H9 (cell line): Measurements from ENCODE around the gene TTC6. TPM values are rescaled to one million over a fixed set of nuclear protein-coding genes. Genes with fewer than 3 reads are reported as not detected.

Experiments
- DNase-seq: peaks from one replicate; pipeline ENCODE4 v3.0.0-alpha.2; 2017
- H2AFZ ChIP-seq: one replicate; pipeline ENCODE4 v1.6.1; 2013; ENCODE audit warnings: mild to moderate bottlenecking, low read length, control low read depth, moderate library complexity
- H2AK5ac ChIP-seq: 2 replicates; pipeline ENCODE4 v1.6.1; 2013; ENCODE audit warnings: low read length, control low read depth, mixed read lengths; ENCODE audit not compliant: insufficient read length
- H2BK120ac ChIP-seq: one replicate; pipeline ENCODE4 v1.6.1; 2013; ENCODE audit warnings: low read depth, mild to moderate bottlenecking, low read length, control low read depth, inconsistent platforms; ENCODE audit not compliant: poor library complexity, severe bottlenecking
- H2BK12ac ChIP-seq: 2 replicates; pipeline ENCODE4 v1.6.1; 2013; ENCODE audit warnings: low read length, control low read depth, mixed read lengths, low read depth; ENCODE audit not compliant: insufficient read length
- H2BK15ac ChIP-seq: 2 replicates; pipeline ENCODE4 v1.6.1; 2013; ENCODE audit warnings: low read depth, low read length, control low read depth
- H2BK20ac ChIP-seq: one replicate; pipeline ENCODE4 v1.6.1; 2013; ENCODE audit warnings: low read depth, mild to moderate bottlenecking, low read length, control low read depth, inconsistent platforms; ENCODE audit not compliant: poor library complexity, severe bottlenecking
- H2BK5ac ChIP-seq: 2 replicates; pipeline ENCODE4 v1.6.1; 2013; ENCODE audit warnings: low read length, control low read depth, mixed read lengths; ENCODE audit not compliant: insufficient read length
- H3K14ac ChIP-seq: 2 replicates; pipeline ENCODE4 v1.6.1; 2013; ENCODE audit warnings: low read length, control low read depth; ENCODE audit not compliant: insufficient read depth
- H3K18ac ChIP-seq: 2 replicates; pipeline ENCODE4 v1.6.1; 2013; ENCODE audit warnings: low read depth, mild to moderate bottlenecking, mixed read lengths, low read length, control low read depth; ENCODE audit not compliant: insufficient read length
- H3K23ac ChIP-seq: 2 replicates; pipeline ENCODE4 v1.6.1; 2013; ENCODE audit warnings: low read length, control low read depth, mixed read lengths, low read depth; ENCODE audit not compliant: insufficient read length
- H3K23me2 ChIP-seq: 2 replicates; pipeline ENCODE4 v1.6.1; 2013; ENCODE audit warnings: low read depth, mild to moderate bottlenecking, mixed read lengths, low read length, control low read depth; ENCODE audit not compliant: insufficient read length, poor library complexity, severe bottlenecking
- H3K27ac ChIP-seq: 2 replicates; pipeline ENCODE4 v1.5.1; 2013; ENCODE audit warnings: low read length, control low read depth, mixed read lengths, low read depth; ENCODE audit not compliant: insufficient read length
- H3K27me3 ChIP-seq: 2 replicates; pipeline ENCODE4 v1.6.1; 2013; ENCODE audit warnings: low read length, control low read depth, inconsistent platforms; ENCODE audit not compliant: insufficient read depth
- H3K4ac ChIP-seq: 2 replicates; pipeline ENCODE4 v1.6.1; 2013; ENCODE audit warnings: low read depth, mild to moderate bottlenecking, control low read depth, inconsistent platforms, low read length, moderate library complexity
- H3K4me1 ChIP-seq: 2 replicates; pipeline ENCODE4 v1.6.1; 2013; ENCODE audit warnings: low read length, control low read depth, inconsistent platforms; ENCODE audit not compliant: insufficient read depth
- H3K4me2 ChIP-seq: 2 replicates; pipeline ENCODE4 v1.6.1; 2013; ENCODE audit warnings: low read length, control low read depth, mixed read lengths; ENCODE audit not compliant: insufficient read length, insufficient read depth
- H3K56ac ChIP-seq: 2 replicates; pipeline ENCODE4 v1.6.1; 2013; ENCODE audit warnings: low read depth, mild to moderate bottlenecking, mixed read lengths, low read length, control low read depth; ENCODE audit not compliant: insufficient read length
- H3K79me1 ChIP-seq: 2 replicates; pipeline ENCODE4 v1.6.1; 2013; ENCODE audit warnings: low read depth, mild to moderate bottlenecking, moderate library complexity, low read length, control low read depth, inconsistent platforms; ENCODE audit not compliant: insufficient read depth, poor library complexity, severe bottlenecking
- H3K79me2 ChIP-seq: 2 replicates; pipeline ENCODE4 v1.6.1; 2013; ENCODE audit warnings: low read length, control low read depth, inconsistent platforms; ENCODE audit not compliant: insufficient read depth
- H3K9ac ChIP-seq: 2 replicates; pipeline ENCODE4 v1.6.1; 2013; ENCODE audit warnings: low read length, control low read depth, mixed read lengths; ENCODE audit not compliant: insufficient read length; ENCODE audit errors: extremely low read depth
- H3K9me3 ChIP-seq: one replicate; pipeline ENCODE4 v1.6.1; 2013; ENCODE audit warnings: low read depth, low read length, inconsistent platforms; ENCODE audit not compliant: control insufficient read depth
- H3T11ph ChIP-seq: one replicate; pipeline ENCODE4 v1.6.1; 2013; ENCODE audit warnings: mild to moderate bottlenecking, low read length, control low read depth, inconsistent platforms
- H4K20me1 ChIP-seq: one replicate; pipeline ENCODE4 v1.6.1; 2013; ENCODE audit not compliant: control insufficient read depth, insufficient read length, insufficient read depth
- H4K5ac ChIP-seq: 2 replicates; pipeline ENCODE4 v1.6.1; 2013; ENCODE audit warnings: low read depth, mild to moderate bottlenecking, mixed read lengths, low read length, control low read depth; ENCODE audit not compliant: insufficient read length
- H4K8ac ChIP-seq: replicated peaks from 2 replicates; pipeline ENCODE4 v1.6.1; 2013; ENCODE audit warnings: low read length, control low read depth, mixed read lengths, low read depth; ENCODE audit not compliant: insufficient read length
- H4K91ac ChIP-seq: 2 replicates; pipeline ENCODE4 v1.6.1; 2013; ENCODE audit warnings: low read depth, mild to moderate bottlenecking, moderate library complexity, mixed read lengths, low read length, control low read depth; ENCODE audit not compliant: insufficient read length
- H3K27ac Mint-ChIP-seq, 3 experiments: 2 replicates in 2 of 3; 3 replicates in 1 of 3; pipeline ENCODE4 v1.8.0; 2020 to 2021; ENCODE audit warnings: mixed read lengths in 3 of 3, mild to moderate bottlenecking in 1 of 3, moderate library complexity in 1 of 3
- H3K27me3 Mint-ChIP-seq: 2 replicates; pipeline ENCODE4 v1.8.0; 2021; ENCODE audit warnings: low read depth, mild to moderate bottlenecking, moderate library complexity, mixed read lengths
- H3K36me3 Mint-ChIP-seq, 3 experiments: 2 replicates in 2 of 3; 3 replicates in 1 of 3; pipeline ENCODE4 v1.8.0; 2020 to 2021; ENCODE audit warnings: low read depth in 3 of 3, mixed read lengths in 3 of 3; ENCODE audit not compliant: insufficient read depth in 1 of 3
- H3K4me1 Mint-ChIP-seq, 2 experiments: 2 replicates each; pipeline ENCODE4 v1.8.0; 2020; ENCODE audit warnings: mixed read lengths in 2 of 2
- H3K4me3 Mint-ChIP-seq, 2 experiments: 2 replicates in 1 of 2; 3 replicates in 1 of 2; pipeline ENCODE4 v1.8.0; 2020 to 2021; ENCODE audit warnings: mild to moderate bottlenecking in 2 of 2, mixed read lengths in 2 of 2, moderate library complexity in 1 of 2
- H3K9me3 Mint-ChIP-seq, 2 experiments: 2 replicates in 1 of 2; 3 replicates in 1 of 2; pipeline ENCODE4 v1.8.0; 2020; ENCODE audit warnings: mild to moderate bottlenecking in 2 of 2, mixed read lengths in 2 of 2, moderate library complexity in 1 of 2
- WGBS: extraction: QIAGEN DNeasy Blood & Tissue Kit; methylation state at CpG from one replicate; pipeline ENCODE4 v1.1.7; 2013; ENCODE audit warnings: missing lambda C conversion rate, low lambda C conversion rate, mixed read lengths; ENCODE audit not compliant: insufficient read length; ENCODE audit errors: extremely low coverage; 5-methylcytosine and 5-hydroxymethylcytosine counted together
- total RNA-seq: library from RNA; stranded (reverse); gene quantifications from 2 replicates; pipeline ENCODE4 v1.2.1, GENCODE V29; 2021
- TF ChIP-seq, protein P1 (sequence below): fragments of 200-600 bp; sonication (generic); conservative IDR thresholded peaks from 3 replicates; pipeline ENCODE4 v1.8.0; 2021; ENCODE audit warnings: antibody characterized with exemption, mild to moderate bottlenecking

The TTC6 gene
- total RNA-seq, 1 experiment from 2014 or later = 0.24 TPM

DNA sequence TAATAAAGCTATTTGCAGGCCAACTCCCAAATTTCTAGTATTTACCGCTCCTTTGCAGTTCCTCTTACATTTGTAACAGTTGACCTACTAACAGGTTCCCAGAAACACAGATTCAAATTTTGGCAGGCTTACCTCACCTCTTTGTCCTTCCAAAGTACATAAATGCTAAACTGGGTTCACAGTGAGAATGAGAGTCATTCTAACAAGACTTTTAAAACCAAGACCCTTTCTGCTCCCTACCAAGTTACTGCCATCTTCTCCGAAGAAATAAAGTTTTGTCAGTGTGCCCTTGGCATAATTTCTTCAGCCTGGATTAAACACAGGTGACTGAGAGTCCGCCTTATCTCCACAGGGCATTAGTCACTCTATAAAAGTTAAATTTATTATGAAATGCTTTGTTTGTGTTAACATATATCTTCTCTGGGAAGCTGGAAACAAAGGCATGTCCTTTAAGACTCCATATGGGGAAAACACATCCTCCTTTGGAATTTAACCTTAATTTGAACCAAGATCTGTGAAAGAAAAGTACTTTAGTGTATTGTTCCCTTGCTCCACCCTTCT, 28.5 kb upstream of the TTC6 start:
- no peak overlapping the region for H4K8ac ChIP-seq

More for the DNA sequence above, 28.5 kb upstream of the TTC6 start:
- no peak overlapping the region for H3K9ac ChIP-seq
- H3K4me1 Mint-ChIP-seq = peaks cover 14 to 17% of the 10 kb centered on the region in 2 experiments
- H2AK5ac ChIP-seq = no peak overlapping the region
- H4K5ac ChIP-seq = no peak overlapping the region
- H3K79me1 ChIP-seq = no peaks in the 10 kb centered on the region
- no peak overlapping the region for H3K4me3 Mint-ChIP-seq
- WGBS = no CpG with 5 or more reads among the region's 3 CpGs
- no peak for DNase-seq
- no peak overlapping the region for H3K23ac ChIP-seq
- H3K56ac ChIP-seq = no peak overlapping the region
- no peaks in the 10 kb centered on the region for H3K9me3 ChIP-seq
- no peak overlapping the region for H2BK120ac ChIP-seq
- H4K91ac ChIP-seq = no peak overlapping the region
- no peaks in the 10 kb centered on the region for H3K27me3 ChIP-seq
- no peak overlapping the region for H2BK12ac ChIP-seq
- H3K4ac ChIP-seq = no peak overlapping the region
- H3K4me2 ChIP-seq = no peak overlapping the region
- H2AFZ ChIP-seq = no peak overlapping the region
- H2BK20ac ChIP-seq = no peak overlapping the region
- TF ChIP-seq, protein P1, sequence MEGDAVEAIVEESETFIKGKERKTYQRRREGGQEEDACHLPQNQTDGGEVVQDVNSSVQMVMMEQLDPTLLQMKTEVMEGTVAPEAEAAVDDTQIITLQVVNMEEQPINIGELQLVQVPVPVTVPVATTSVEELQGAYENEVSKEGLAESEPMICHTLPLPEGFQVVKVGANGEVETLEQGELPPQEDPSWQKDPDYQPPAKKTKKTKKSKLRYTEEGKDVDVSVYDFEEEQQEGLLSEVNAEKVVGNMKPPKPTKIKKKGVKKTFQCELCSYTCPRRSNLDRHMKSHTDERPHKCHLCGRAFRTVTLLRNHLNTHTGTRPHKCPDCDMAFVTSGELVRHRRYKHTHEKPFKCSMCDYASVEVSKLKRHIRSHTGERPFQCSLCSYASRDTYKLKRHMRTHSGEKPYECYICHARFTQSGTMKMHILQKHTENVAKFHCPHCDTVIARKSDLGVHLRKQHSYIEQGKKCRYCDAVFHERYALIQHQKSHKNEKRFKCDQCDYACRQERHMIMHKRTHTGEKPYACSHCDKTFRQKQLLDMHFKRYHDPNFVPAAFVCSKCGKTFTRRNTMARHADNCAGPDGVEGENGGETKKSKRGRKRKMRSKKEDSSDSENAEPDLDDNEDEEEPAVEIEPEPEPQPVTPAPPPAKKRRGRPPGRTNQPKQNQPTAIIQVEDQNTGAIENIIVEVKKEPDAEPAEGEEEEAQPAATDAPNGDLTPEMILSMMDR = no peak
- peak overlapping the region in 1 of 3 experiments; percentile 69; a peak in 1 of 7 replicates for H3K27ac Mint-ChIP-seq
- no peaks in the 10 kb centered on the region for H4K20me1 ChIP-seq
- no peak overlapping the region for H3K18ac ChIP-seq
- H3K4me1 ChIP-seq = no peaks in the 10 kb centered on the region
- H3K23me2 ChIP-seq = no peaks in the 10 kb centered on the region
- no peak overlapping the region for H3K14ac ChIP-seq
- H2BK5ac ChIP-seq = no peak overlapping the region
- no peak overlapping the region for H3T11ph ChIP-seq
- H3K27me3 Mint-ChIP-seq = peaks cover 1% of the 10 kb centered on the region; the same call in 1 of the 2 replicates
- H3K9me3 Mint-ChIP-seq = no peaks in the 10 kb centered on the region
- no peak overlapping the region for H2BK15ac ChIP-seq
- H3K79me2 ChIP-seq = no peaks in the 10 kb centered on the region
- peak overlapping the region; percentile 20 for H3K27ac ChIP-seq
- H3K36me3 Mint-ChIP-seq = no peaks in the 10 kb centered on the region
